Measurements from ENCODE around the gene SUPT3H.
"Not testable (repeated sequence)": the region's sequence is repeated elsewhere in the genome, so short reads cannot be mapped to it uniquely, and the experiment has no call there.

The SUPT3H gene

DNA sequence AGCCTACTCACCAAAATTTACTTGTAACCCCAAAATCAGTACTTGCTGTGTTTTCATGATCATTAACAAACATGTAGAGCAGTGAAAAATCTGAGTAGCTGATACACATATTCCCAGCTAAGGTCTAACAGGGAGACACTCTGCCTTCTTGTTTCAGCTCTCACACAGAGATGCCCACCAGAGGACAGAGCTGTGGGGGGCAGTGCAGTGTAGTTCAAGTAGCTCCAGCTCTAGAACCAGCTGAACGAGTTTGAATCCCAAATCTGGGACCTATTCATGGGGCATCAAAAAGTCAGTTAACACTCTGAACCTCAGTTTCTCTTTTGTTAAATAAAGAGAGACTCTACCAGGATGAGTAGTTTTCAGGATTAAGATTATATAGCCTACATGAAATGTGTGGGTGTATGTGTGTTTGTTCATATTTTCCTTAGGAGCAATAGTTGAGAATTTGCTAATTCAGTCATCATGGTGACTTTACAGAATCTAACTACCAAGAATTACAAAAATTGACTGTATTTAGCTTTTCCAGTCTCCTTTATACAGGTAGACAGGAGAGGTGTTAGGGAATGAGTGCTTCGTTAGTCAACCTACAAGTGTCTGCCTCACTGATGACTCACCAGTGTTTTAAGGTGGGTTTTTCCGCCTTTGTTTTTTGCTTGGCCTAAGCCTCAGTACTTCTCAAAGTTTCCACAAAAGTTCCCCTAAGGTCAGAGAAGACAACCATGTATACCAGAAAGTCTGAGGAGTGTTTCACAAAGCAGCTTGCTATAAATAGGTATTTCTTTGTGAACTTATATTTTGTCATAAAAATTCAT lies 213.6 kb downstream of the SUPT3H start:
- DNase-seq: no peak

DNA sequence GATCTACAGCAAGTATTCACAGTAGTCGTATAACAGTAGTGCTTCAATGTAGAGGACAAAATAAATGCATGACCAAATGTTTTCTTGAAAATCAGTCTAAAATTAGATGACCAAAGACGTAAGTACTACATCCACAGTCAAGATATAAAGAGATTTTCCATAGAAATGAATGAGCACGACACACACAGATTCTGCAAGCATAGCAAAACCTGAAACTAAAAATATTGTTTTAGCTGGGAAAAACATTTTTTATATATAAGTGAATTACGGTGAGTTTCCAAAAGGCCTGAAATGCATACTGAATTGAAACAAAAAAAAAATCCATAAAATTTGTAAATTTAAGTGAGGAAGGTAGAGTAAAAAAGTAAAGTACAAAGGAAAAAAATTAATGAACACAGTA lies 217.4 kb downstream of the SUPT3H start:
- DNase-seq: no peak

DNA sequence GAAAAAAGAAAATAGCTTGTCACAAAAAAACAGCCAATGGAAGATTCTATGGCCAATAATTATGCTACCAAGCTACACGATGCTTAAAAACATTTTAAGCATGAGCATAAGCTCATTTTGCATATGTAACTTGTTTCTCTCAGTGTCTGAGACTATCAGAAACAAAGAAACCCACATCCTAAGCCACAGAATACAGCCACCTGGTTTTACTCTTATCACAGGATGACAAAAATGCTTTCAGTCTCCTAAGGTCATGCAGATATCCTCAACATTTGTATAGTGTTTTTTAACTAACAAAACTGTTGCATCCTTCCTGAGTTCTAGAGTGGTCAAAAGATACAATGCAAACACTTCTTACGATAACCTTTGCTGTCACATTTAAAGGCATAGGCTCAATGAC lies 221.7 kb downstream of the SUPT3H start:
- DNase-seq: no peak

DNA sequence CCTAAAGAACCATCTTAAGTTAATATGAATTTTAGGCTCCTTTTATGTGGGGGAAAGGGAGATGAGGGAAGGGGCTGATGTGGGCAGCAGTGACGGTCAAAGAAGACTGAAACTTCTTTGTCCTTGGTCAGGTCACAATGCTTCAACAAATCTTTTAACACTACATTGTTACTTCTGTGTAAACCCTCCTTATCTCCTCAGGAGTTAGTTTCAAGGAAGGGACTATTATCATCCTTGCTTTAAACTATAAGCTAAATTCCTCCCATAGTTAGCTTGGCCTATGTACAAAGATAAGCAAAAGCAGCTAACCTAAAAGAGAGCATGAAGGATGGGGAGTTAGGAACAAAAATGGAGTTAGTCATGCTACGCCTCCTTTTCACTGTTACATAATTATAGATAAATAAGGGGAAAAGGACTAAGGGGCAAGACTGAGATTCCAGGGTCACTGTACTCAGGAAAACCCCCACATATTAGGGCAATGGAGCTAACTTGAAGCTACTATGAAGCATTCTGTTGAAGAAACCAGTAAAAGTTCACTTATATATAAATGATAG lies 222.3 kb downstream of the SUPT3H start:
- DNase-seq: no peak

DNA sequence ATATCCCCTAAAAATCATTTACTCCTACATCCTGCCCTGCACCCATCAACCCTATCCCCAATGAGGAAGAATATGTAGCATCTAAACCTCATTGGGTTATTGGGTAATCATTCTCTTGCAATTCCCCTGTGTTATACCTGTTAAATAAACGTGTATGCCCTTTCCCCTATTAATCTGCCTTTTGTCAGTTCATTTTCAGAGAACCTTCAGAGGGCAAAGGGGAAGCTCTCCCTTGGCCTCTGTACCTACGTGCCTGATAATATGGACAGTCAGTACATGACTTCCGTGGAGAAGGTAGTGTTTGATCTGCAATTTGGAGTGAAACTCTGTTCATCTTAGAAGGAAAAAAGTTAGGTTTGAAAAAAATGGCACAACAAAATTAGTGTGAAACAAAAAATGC lies 223.1 kb downstream of the SUPT3H start:
- no peak for DNase-seq

DNA sequence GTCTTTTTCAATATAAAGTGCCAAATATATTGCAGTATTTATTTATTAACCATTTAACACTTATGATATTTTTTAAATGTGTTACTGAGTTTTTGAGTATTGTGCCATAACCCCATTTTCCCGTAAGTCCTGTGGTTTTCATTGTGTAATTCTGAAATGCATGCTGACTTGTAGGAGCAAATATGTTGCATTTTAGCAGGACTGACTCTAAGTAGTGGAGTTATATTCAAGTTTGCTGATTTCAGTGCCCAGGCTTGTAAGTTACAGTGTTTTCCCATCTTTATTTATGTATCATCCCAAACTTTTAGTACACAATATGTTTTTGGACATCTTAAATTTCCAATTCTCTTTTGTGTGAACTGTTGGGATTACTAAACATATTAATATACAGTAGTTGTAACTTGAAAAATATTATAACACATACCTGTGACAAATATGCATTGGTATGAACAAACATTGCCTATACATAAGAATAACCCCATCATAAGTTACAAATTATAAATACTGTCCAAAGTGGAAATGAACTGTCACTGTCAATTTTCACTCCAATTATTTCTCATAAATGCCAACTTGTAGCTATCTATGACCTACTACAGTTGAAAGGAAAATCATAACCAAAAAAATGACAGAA lies 228.9 kb downstream of the SUPT3H start:
- DNase-seq: no peak

DNA sequence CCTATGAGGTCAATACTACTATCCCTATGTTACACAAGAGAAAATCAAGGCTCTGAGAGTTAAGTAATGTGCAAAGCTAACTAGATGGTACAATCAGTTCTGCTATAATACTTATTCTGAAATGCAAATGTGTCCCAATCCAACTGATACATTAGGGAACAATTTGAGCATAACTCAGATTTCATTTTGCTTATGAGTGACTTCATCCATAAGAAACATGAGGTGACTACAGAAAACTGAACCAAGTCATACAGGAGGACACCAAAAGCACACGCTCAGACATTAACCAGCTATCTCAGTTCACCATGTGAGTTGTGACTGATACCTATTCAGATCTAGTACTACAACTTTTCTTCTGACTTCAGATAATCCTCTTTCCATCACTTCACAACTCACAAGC lies 229.5 kb downstream of the SUPT3H start:
- no peak for DNase-seq

DNA sequence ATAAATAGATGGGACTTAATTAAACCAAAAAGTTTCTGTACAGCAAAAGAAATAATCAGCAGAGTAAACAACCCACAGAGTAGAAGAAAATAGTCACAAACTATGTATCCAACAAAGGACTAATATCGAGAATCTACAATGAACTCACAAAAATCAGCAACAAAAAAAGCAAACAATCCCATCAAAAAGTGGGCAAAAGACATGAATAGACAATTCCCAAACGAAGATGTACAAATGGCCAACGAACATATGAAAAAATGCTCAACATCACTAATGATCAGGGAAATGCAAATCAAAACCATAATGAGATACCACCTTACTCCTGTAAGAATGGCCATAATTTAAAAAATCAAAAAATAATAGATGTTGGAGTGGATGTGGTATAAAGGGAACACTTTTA lies 232.1 kb downstream of the SUPT3H start:
- DNase-seq: not testable (repeated sequence)

DNA sequence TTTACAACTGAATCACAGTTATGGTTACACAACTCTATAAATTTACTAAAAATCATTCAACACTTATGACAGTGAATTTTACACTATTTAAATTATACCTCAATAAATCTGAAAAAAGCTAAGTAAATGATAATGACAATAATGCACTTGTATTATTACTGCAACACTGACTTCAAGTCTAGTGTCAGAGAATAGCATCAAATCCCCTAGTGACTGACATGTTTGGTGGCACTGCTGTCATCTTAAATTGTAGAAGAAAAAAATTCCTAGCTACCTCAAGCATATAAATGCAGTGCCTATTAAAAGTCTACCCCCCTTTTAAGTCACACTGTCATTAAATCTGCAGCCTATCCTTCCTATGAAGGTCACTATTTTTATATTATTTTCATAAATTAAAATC lies 239.0 kb downstream of the SUPT3H start:
- no peak for DNase-seq

DNA sequence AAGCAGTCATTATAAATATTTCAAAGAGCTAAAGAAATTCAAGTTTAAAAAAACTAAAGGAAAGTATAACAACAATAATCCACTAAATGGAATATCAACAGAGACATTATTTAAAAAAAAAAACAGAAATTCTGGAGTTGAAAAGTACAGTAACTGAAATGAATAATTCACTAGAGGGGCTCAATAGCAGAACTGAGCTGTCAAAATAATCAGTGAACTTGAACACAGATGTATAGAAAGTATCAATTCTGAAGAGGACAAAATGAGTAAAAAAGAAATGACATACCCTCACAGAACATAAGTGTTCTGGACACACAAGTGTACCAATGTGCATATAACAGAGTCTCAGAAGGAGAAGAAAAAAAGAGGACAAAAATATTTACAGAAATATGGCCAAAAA lies 241.2 kb downstream of the SUPT3H start:
- no peak for DNase-seq

DNA sequence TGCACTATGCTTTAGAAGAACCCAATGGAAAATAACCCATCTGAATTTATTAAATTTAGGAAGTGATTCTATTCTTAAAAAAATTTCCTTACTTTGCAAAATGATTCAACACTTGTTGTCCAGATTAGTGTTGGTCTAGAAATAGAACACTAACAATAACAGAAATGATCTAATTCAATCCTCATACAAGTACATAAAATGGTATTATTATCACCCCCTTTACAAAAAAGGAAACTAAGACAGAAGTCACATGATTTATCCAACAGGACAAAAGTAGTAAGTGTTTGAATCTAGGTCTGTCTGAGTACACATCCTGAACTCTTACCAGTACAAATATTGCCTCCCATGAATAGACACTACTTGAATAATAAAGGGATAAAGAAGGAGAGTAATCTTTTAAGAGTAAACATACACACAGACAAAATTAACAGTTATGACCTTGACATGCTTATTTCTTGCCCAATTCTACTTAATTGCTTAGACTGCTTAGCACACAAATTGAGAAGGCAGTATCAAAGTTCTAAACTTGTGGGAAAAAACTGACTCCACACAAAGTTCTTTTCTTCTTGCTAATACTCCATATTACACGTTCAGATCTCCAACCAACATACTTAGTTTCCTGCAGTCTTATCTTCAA lies 245.0 kb downstream of the SUPT3H start:
- DNase-seq: no peak

DNA sequence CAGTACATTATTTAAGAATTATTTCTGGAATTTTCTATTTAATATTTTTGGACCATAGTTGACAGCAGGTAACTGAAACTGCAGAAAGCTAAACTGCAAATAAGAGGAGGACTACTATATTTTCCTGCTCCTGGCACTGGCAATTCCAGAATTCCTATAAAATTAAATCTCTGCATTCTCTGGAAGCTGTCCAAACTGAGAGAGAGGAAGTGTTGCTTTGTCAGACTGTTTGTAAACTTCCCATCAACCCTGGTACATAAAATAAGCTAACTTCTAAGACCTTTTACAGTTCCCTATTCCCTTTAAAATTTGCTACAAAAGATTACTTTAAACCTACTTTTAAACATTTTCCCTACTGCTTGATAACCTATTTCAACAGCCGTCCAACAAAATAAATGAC lies 245.7 kb downstream of the SUPT3H start:
- no peak for DNase-seq

DNA sequence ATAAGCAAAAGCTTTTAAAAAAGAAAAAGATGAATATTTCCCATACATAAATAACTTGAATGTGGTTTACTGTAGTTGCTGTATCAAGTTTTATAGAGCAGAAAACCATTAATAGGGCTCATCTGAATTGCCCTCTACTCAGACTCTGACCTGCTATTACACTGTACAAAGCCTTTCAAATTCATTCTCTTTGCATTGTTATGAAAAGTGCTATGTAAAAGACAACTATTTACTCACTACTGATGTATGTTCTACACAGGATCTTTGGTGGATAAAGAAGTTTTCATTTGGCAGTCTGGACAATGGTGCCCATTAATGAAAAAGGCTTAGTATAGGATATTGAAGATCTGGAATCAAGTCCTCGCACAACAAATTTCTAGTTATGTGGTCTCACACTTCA lies 248.7 kb downstream of the SUPT3H start:
- DNase-seq: no peak

DNA sequence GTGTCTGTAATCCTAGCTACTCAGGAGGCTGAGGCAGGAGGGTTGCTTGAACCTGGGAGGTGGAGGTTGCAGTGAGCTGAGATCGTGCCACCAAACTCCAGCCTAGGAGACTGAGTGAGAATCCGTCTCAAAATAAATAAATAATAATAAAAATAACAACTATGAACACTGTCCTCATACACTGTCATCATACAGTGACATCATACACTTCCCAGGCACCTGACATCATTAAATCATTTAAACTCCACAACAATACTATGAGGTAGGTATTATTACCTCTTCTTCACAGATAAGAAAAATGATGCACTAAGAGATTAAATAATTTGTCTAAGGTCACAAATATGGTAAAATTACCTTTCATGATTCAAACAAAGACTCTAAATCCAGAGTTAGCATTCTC lies 250.5 kb downstream of the SUPT3H start:
- no peak for DNase-seq

DNA sequence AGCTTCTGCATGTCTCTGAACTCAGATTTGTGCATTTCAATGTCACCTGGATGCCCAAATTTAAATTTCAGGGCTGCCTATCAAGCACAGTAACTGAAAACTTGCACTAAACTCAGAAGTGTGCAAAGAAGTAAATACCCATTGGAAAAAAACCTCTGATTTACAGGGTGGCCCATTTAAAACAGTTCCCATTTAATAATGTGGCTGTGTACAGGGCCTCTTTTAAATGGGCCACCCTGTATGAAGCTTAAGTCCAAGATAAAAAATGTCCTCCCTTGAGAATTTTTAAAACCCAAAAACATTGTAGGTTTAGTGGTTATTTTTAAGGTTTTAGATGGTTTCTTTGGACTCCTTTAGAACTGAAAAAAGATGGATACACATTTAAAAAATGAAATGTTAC lies 251.7 kb downstream of the SUPT3H start:
- DNase-seq: no peak

DNA sequence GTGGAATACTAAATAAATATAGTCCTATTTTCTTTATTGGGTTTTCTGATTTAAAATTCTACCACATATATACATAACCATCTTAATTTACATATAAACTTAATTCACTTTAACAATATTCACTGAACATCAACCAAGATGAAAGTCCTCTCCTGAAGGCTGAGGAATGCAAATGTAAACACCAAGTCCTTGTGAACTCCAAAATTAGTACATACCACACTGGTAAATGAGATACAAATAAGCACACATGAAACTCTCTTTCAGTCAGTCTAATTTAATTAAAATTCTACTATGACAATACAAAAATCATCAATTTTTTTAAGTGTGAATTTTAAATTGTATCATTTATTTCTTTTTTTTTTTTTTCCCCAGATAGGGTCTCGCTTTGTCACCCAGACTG lies 254.7 kb downstream of the SUPT3H start:
- DNase-seq: no peak

DNA sequence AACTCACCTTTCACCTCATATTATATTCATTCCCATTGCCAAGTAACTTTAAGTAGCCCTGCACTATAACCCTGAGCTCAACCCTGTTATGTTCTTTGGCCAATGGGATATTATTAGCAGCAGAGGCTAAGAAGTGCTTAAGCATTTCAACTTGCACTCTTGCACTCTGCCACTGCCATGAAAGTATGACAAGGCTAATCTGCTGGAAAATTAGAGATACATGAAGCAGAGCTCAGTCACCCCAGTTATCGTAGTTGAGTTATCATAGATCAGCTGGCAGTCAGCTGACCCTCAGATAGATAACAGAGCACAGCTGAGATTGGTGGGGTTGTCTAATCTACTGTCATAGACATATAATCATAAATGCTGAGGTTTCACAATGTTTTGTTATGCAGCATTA lies 259.0 kb downstream of the SUPT3H start:
- DNase-seq: no peak

DNA sequence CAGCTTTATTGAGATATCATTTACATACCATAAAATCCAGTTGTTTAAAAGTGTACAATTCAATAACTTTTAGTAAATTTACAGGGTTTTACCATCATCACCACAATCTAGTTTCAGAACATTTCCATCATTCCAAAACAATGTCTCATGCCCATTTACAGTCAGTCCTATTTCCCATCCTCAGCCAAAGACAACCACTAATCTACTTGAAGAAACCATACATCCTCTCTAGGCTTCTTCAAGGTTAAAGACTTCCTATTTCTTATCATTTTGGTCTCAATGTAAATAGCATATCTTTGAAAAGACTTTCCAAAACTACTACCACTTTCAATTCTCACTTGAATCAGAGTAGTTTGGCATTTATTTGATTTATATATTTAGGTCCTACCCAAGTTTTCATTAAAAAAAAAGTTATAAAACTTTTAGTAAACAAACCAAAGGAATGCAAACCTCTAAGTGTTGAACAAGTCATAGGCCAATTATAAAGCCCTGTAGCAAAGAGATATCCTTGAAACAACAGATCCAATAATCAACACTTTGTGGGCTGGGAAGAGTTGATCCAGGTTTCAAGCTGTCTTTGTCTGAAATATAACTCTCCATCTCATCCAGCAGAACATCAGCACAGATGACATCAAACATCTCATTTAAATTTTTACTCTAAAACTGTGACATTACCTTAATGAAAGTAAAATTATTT lies 260.9 kb downstream of the SUPT3H start:
- no peak for DNase-seq

DNA sequence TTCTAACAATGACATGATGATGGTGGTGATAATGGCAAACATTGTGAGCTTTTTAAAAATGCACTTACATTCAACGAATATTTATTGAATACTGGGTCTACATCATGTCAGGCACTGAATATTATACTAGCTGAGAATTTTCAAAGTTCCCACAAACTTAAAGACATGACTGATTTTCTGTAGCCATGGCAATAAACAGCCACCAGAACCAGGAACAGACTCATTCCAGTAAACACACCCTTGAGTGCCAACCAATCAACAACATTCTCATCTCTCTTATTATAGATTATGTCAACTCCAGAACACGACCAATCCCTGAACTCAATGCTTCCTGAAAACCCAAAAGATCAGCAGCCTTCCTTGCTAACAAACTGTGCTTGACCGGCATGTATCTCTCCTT lies 262.0 kb downstream of the SUPT3H start:
- DNase-seq: no peak

DNA sequence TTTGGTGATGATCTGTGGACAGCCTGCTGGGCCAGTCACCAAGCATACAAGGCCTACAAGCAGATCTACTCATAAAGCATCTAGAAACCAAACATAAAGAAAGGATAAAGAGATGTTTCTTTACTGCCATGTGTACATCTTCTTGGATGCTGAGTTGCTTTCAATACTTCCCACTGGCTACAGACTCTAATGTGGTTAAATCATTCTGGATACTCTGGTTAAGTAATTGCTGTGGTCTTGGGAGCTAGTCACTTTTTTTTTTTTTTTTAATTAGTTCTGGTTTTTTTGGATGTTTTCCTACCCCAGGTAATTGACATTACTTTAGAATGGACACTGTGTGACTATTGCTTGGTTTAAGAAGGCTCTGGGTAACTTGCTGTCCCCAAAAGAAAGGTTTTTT lies 265.0 kb downstream of the SUPT3H start:
- DNase-seq: no peak

DNA sequence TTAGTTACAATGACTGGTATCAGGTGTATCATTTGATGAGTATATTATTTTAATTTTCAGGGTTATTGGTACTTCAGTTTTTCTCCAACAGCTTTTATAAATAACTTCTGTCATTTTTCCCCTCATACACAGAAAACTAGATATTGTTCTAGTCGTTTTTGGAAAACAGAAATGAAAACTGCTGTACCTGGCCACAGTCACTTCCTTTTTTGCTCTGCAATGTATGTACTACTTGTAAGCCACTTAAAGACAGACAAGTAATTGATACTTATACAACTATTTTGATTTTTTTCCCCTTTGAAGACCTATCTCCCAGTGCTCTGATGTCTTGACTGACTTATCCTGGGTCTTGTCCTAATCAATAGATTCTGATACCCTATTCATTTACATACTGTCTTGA lies 268.2 kb downstream of the SUPT3H start:
- DNase-seq: no peak

DNA sequence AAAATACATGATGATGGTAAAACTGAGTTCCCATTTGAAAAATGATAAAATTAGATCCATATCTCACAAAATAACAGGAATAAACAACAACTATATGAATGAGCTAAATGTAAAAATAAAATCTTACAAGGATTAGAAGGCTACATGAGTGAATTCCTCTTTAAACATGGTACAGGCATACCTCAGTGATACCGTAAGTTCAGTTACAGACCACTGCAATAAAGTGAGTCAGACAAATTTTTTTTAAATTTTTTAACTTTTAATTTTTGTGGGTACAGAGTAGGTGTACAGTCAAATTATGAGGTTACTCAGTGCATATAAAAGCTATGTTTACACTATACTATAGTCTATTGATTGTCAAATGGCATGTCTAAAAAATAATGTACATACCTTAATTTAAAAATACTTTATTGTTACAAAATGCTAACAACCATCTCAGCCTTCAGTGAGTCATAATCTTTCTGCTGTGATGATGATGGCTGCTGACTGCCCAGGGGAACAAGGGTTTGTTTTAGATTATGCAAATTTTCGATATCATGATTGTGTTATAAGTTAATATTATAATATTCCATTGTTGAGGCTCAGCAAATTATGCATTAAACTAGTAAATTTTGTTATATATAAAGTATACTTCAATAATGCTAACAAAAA lies 272.4 kb downstream of the SUPT3H start:
- DNase-seq: no peak

DNA sequence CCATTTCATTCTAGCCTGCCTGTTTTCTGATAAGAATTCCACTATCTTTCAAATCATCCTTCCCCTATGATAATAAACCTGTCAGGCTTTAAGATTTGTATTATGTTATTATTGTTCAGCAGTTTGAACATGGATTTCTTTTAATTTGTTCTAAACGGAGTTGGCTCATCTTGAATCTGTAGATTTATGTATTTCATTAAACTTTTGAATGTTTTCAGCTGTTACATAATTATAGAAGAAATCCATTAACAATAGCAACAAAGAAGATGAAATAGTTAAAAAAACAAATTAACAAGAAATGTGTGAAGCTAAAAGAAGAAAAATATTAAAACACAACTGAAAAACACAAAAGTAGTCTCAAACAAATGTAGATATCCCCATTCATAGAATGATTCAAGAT lies 273.3 kb downstream of the SUPT3H start:
- no peak for DNase-seq
